ENCODE measurements around the gene DRC1.

DRC1 gene

DNA sequence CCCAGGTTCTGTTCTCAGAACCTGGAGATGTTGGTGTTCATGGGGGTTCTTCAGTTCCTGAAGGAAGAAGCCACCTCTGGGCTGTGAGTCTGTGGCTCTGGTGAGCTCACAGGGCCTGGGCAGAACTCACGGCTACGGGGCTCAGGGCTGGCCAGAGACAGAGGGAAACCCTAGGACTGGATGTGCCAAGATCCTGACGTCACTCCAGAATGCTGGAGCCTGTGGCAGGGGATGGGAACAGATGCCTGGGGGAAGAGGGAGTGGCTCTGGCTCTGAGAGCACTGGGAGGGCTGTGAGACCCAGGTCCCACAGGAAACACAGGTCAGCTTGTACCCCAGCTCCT, 76.2 kb downstream of the DRC1 start, which contains the start of gene OTOF:
TSS of gene OTOF (minus strand) at position 214 of the 343 bp plus-strand sequence.
- DNase-seq = no peak

DNA sequence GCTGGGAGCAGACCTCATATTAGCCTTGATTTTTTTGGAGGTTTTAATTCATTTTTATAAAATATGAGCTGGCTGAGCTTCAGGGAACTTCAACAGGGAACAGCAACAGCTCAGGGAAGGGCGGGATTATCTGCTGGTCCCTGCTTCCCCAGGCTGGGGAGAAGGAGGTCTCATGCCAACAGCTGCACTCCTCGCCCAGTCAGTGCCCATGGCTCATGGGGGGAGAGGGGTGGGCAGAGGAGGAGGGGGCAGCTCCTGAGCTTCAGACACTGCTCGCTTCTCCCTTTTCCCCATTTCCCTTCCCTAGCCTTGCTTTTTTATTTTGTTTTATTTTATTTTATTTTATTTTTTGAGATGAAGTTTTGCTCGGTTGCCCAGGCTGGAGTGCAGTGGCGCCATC, 76.6 kb downstream of the DRC1 start:
- no peak for DNase-seq

DNA sequence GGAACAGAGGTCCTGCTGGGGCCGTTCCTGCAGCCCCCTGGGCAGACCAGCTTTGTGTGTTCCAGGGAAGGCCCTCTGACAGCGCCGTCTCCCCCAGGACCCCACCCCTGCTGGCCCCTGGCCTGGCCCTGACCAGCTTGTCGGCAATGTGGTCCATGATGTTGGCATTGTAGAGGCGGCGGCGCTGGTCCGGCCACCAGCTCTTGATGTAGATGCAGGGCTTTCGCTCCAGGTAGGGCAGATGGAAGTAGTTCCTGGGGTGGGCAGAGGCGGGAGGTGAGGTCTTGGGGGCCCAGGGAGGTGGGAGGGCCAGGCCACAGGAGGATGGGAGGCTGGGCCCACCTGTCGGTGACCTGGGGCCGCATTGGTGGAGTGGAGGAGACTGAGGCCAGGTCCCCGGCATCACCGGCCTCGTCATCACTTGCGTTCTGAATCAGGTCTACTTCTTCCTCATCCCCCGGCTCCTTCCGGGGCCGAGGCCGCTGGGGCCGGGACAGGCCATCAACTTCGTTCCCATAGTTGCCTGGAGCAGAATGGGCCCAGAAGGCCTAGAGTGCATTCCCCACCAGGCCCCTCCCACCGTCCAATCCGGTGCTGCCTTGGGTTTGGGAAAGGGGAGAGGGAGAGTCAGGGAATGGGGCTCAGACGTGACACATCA, 77.5 kb downstream of the DRC1 start:
- DNase-seq = no peak

DNA sequence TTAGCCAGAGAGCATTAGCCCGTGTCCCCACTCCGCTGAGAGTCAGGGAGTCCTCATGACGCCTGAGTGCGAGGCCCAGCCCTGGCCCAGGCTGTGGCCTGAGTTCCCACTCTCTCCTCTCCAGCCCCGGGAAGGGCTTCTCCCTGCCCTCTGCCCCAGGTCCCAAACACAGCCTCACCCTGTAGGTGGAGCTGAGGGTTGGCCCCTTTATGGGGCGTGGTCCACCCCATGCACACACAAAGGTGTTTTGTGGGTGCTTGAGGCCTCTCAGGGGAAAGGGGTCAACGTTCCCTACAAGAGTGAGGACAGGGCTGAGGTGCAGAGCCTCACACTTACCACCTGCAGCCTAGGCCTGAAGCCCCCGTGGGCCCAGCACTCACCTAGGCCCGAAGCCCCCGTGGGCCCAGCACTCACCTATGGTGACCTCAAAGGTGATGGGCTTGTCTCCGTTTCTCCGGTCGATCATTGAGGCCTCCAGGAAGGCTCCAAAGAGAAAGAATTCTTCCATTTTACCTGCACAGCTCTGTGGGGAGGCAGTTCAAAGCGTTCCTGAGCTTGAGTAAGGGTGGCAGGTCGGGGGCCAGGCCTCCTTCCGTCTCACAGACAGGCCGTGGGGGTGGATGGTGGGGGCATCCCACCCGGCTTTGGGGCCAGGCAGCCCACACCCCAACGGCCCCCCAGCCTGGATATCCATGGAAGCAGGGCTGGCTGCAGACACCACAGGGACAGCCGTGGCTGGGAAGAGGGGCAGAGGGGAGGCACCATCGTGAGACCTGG, 78.3 kb downstream of the DRC1 start:
- no peak for DNase-seq

DNA sequence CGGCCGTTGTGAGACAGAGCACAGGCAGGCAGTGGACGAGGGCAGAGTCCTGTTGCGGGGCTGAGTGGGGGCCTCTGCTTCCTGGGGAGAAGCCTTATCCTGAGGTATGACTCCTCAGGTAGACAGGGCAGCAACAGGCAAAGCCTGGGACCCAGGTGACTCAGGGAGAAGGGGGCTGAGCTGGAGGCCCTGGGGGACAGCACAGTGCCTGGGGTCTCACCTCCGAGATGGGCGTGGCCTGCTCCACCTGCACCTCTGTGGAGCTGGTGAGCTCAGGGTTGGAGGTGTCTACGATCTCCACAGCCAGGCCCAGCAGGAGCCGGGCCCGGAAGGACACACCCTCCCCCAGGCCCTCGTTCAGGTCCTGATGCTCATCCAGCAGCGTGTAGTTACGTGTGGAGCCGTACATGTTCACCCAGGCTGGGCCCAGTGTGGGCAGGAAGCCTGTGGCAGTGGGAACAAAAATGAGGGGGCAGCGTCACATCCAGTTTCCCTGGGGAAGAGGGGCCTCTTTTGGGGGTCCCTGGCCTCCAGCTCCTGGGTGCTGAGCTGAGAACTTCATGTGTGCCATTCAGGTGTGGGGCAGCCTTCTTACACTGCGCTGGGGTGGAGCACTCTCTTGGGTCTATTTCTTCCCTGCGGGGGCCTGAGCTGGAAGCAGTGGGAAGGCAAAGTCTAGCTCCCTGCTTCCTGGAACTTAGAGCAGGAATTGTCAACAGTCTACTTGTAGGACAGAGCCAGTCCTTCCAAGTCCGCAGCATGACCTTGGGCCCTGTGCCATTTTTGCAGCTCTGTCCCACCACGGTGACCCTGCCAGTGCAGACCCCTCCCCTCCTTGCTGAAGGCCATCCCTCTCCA, 79.1 kb downstream of the DRC1 start:
- DNase-seq = no peak

DNA sequence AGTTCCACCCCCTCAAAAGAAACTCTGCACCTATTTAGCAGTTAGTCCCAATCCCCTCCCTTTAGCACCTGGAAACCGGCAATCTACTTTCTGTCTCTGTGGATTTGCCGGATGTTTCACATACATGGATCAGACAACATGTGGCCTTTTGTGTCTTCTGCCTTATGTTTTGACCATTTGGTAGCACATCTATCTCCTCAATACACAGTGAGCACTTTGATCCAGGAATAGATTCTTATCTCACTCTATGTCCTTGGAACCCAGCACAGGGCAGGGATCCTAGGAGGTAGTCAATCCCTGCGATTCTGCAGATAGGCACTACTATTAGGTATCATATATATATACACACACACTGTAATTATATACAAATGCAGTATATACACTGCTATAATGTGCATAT, 80.0 kb downstream of the DRC1 start:
- no peak for DNase-seq

DNA sequence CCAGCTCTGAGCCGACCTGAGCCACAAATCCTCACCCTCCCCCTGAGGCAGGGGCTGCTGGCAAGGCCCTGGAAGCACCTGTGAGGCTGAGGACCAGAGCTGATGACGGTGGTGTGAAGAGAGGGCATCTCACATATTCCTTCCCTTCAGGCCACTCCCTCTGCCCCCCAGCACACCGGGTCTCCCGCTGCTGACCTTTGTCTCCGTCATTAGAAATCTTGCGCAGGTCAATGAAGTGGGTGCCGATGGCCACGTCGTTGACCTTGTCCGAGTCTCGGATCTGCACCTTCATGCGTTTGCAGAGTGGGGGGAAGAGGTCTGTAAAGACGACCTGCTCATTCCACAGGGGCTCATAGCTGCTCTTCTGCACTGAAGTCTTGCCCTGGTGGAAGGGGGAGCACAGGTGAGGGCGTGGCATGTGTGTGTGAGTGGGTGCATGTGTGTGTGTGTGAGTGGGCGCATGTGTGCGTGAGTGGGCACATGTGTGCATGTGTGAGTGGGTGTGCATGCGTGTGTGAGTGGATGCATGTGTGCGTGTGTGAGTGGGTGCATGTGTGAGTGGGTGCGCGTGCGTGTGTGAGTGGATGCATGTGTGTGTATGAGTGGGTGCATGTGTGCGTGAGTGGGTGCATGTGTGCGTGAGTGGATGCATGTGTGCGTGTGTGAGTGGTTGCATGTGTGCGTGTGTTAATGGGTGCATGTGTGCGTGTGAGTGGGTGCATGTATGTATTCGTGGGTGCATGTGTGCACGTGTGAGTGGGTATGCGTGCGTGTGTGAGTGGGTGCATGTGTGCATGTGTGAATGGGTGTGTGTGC, 80.7 kb downstream of the DRC1 start:
- no peak for DNase-seq

DNA sequence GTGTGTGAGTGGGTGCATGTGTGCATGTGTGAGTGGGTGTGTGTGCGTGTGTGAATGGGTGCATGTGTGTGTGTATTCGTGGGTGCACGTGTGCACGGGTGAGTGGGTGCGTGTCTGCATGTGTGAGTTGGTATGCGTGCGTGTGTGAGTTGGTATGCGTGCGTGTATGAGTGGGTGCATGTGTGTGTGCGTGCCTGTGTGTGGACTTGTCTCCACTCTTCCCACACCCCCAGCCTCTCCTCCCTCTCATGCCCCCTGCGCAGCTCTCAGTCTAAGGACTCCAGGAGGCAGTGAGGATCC, 81.3 kb downstream of the DRC1 start:
- no peak for DNase-seq

DNA sequence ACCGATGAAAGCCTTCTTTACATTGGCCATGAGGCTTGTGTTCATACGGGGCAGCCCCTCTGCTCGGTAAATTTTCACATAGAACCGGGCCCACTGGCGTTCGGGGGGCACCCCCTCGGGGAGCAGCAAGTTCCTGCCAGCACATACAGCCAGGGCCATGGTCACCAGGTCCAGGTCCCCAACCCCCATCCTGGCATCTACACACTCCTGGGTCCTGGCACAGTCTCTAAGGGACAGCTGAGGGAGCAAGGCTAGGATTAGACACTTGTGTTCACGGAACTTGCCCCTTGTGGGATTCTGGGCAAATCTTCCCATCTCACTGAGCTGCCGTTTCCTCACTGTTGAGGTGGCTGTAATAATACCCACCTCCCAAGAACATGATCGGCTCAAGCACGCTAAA, 81.8 kb downstream of the DRC1 start:
- no peak for DNase-seq

DNA sequence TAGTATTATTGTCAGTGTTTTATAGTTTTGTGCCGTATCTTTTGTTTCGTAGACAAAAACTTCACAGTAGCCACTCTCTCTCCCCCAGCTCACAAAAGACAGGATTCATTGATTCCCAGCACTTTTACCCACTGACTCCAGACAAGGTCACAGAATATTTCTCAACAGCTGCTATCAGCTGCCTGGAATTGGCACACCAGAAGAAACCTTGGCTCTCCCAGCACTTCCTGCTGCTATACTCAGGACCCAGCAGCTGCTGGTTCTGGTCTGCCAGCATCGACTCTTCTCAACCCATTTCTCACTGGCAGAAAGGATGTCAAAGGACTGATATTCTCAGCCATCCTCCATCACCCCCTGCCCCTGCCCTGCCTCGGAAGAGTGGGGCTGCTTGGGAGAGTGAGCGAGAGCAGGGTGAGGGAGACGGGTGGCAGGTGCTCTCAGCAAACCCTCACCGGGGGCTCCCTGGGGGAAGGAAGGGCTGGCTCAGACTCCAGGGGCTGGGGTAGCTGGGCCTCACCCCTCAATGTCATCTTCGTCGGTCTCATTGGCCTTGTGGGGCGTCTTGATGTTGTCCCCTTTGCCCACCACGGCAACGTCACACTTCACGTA, 82.3 kb downstream of the DRC1 start:
- no peak for DNase-seq

DNA sequence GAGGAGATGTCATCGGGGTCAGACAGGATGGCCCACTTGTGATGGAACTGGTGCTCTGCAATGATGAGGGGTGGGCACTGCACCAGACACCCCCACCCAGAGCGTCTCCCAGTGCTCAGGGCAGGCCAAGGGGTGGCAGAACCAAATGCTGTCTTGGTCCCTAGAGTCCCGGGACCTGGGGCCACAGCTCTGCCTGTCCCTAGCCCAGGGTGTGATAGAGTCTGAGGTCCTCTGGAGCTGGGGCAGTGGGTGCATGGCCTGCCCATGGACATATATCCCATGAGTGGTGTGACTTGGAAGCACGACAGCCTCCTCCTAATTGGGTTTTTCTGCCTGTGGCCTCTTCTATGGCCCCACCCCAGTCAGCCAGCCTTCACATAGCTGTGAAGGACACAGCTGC, 82.9 kb downstream of the DRC1 start:
- no peak for DNase-seq

DNA sequence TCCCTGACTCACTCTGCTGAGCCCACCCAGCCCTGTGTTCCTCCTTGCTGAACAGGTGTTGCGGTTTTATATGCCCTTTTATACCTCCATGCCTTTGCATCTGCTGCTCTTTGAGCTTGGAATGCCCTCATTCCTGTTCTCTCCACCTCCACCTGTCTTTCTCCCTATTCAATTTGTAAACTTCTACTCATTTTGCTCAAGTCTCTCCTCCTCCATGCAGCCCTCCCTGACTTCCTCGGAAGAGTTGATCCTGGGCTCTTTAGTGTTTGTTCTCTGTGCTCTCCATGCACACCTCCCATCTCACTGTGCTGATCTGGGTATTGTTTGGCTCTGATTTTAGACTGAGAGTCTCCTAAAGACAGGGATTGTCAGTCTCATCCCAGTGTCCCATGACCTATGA, 83.4 kb downstream of the DRC1 start:
- DNase-seq = no peak

DNA sequence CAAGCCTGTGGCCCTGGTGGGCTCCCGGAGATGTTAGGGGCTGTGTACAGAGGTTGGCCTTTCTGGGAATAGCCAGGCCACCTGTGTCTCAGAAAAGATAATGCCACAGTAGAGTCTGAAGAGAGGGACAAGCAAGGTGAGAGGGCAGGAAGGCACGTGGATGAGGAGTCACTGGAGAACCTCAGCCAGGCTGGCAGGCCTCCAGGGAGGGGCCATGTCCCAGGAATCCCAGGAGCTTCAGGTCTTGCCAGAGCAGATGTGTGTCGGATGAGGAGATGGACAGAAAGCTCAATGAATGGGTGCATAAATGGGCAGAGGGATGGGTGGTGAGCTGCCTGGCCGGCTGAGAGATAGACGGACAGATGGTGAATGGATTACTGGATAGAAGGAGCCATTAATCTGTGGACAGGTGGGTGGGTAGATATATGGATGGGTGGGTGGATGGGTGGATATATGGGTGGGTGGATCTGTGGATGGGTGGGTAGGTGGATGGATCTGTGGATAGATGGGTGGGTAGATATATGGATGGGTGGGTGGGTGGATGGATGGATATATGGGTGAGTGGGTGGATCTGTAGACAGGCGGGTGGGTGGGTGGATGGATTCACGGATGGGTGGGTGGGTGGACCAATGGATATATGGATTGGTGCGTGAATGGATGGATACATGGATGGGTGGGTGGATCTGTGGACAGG, 84.2 kb downstream of the DRC1 start:
- no peak for DNase-seq

DNA sequence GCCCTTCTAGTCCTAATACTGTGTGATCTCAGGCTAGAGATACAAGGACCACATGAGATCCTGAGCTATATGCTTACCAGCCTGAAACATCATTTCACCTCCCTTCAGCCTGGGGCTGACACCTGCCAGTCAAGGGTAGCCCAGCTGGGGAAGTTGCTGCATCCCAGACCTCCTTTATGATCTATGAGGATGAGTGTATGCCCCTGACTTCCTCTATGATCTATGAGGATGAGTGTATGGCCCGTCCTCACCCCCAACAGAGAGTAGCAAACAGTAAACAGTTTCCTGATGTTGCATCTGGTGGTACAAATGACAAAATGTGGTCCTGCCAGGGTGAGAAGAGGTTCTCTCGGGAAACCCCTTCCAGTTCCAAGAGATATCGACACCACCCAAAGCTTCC, 85.1 kb downstream of the DRC1 start:
- DNase-seq = no peak

DNA sequence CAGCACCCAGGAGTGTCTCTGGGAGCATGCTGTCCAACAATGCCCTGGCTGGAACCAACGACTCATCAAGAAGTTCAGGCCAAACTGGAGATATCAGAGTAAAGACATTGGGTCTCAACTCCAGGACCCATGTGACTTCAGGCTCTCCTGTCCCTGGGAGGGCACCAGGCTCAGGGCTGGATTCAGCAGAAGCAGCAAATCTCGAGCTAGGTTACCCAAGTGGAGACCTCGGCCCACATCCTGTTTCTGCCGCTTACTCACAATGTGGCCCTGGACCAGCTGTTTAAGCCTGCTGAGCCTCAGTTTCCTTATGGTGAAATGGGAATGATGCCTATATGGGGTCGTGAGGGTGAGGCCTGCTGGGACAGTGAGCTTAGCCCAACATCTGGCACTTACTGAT, 85.5 kb downstream of the DRC1 start:
- no peak for DNase-seq

DNA sequence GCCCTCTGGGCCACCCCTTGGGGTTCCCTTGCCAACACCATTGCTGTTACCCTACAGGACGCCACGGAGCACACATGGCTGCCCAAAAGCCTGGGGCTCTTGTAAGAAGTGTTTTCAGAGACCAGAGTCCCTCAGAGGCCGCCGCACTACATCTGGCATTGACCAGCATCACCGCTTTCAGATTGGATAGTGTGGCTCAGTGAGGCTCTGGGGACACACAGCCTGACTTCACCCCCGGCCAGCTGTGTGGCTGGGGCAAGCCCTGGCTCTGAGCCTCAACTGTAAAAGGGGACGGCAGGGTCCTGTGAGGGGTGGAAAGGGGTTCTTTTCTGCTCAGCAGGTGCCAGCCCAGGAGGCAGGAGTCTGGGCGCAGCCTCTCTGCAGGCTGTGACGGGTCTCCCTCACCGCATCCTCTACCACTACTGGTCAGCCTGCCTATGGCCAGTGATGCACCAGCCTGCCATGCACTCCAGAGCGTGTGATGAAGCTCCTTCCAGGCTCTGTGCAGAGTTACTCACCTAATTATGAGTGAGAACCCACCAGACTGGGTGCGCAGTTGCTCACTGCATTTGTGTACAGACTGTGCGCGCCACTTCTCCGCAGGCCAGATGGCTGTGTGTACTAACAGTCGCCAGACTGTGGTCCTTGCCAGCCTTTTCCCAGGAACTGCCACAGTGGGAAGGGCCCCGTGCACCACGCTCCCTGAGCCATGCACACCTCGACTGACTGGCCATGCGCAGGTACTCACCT, 86.9 kb downstream of the DRC1 start:
- DNase-seq = no peak

DNA sequence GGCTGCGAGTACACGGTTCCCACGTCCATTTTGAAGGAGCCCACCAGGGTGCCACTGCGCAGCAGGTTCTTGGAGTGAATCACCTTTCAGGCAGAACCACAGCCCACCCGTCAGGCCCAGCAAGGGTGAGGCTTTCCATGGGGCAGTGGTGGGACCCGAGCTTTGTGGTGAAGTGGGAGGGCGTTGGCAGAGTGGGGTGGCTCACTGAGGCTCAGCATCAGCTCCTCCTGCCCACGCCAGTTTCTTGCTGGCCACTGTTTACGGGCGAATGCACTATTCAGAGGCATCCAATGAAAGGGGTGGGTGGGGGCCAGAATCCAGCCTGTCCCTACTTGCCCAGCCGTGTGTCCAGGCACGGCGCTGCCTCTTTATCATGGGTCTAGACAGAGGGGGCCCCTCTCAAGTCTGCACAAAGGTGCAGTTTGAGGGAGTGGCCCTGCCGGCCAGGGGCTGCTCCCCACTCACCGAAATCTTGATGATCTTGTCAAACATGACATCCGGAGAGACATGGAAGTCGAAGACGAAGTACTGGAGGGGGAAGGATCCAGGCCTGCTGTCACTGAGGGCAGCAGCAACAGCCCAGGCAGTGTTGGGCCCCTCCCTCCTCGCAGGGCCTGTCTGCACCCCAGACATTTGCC, 87.6 kb downstream of the DRC1 start:
- DNase-seq = no peak

DNA sequence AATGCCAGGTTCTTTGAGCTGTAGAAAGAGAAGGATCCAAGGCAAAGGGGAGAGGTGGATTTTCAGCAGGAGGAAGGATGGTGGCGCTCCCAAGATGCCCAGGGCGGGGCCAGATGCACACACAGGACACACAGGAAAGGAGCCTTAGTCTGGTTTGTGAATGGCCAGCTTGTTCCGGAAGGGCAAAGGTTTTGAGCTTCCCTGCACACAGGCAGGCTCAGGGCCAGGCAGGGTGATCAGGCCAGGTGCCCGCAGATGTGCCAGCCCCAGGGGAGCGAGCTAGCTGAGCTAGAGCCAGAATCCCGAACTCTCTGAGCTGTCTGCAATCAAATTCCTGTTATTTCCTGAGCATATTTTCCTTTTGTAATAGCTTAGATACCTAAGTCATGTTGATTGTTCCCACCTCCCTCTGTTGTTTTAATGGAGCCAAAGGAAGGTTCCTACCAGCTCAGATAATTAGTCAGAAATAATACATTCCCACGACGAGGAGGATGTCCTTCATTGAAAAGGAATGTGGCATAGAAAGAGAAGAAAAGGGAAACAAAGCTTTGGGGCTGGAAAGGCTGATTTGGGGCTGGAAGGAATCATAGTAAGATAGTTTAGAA, 89.9 kb downstream of the DRC1 start:
- no peak for DNase-seq

DNA sequence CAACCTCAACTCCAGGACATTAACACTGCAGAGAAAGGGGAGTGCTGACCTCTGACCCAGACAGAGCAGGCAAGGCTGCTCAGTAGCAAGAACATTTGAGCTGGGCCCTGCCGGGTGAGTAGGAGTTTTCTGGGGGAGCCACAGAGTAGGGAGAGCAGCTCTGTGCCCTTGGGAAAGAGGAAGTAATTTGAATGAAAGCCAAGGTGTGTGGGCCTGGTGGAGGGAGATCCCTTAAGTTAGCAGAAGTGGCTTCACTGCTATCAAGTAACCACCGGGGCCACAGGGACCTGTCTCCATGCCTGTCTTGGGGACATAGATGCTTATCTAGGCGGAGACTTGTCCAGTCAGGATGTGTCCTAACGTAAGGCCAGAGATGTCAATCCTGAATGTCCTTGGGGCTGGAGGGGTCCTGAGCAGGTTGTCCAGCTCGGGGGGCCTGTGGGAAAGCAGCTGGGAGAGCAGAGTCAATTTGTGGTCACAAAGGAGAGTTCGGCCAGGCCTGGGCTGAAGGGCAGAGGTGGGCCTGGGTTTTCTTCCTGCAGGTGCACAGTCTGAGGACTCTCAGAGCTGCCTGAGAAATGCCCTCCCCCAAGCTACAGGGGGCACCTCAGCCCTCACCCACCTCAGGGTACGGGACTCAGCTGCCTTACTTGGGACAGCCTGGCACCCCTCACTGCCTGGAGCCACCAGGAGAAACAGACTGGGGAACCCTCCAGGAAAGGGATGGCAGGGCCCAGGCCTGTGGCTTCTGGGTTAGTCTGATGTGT, 91.2 kb downstream of the DRC1 start:
- DNase-seq = no peak

All from right kidney (tissue), 1 donor.